Psoas muscle (tissue), 8 donors: ENCODE results near the gene EEPD1. TPM values are rescaled to one million over a fixed set of nuclear protein-coding genes. Genes with fewer than 3 reads are reported as not detected.
A peak's percentile ranks its signal among the peaks of the same experiment; 100 is the strongest.
"Not testable (repeated sequence)": the region's sequence is repeated elsewhere in the genome, so short reads cannot be mapped to it uniquely, and the experiment has no call there.

Experiments used
- ATAC-seq, 4 donors: fragments of 200-7000 bp; cut with Tn5 transposase; one replicate each; pipeline ENCODE4 v1.9.1; 2020; ENCODE audit warnings: moderate library complexity in 3 of 4, mild to moderate bottlenecking in 2 of 4
- DNase-seq, 2 donors: peaks; one replicate each; pipeline ENCODE4 v3.0.0-alpha.2; 2020
- H3K27ac ChIP-seq: fragments of 200-600 bp; one replicate; pipeline ENCODE4 v1.8.0; 2022
- H3K27me3 ChIP-seq, 3 donors: fragments of 200-600 bp in 1 of 3; one replicate each; pipeline versions ENCODE4 v1.6.1 to v1.8.0; 2013 to 2022; ENCODE audit warnings: low read length in 2 of 3, mild to moderate bottlenecking in 2 of 3, moderate library complexity in 1 of 3; ENCODE audit not compliant: insufficient read depth in 3 of 3
- H3K36me3 ChIP-seq, 2 donors: fragments of 200-600 bp in 1 of 2; one replicate each; pipeline versions ENCODE4 v1.6.1 to v1.8.0; 2013 to 2022; ENCODE audit warnings: low read depth in 1 of 2, mild to moderate bottlenecking in 1 of 2, moderate library complexity in 1 of 2; ENCODE audit not compliant: insufficient read depth in 1 of 2
- H3K4me1 ChIP-seq: fragments of 200-600 bp; one replicate; pipeline ENCODE4 v1.8.0; 2022
- H3K4me3 ChIP-seq: fragments of 200-600 bp; one replicate; pipeline ENCODE4 v1.8.0; 2022; ENCODE audit warnings: mild to moderate bottlenecking
- H3K9me3 ChIP-seq: fragments of 200-600 bp; one replicate; pipeline ENCODE4 v1.8.0; 2022
- CTCF ChIP-seq: fragments of 200-600 bp; IDR thresholded peaks from one replicate; pipeline ENCODE4 v1.8.0; 2022; ENCODE audit warnings: antibody characterized with exemption
- WGBS, 3 donors: extraction: QIAGEN DNeasy Blood & Tissue Kit; methylation state at CpG; one replicate each; pipeline versions ENCODE4 v1.1.6 to v1.1.7; 2013; 5-methylcytosine and 5-hydroxymethylcytosine counted together
- intact Hi-C, 2 donors: fragments of 100-400 bp; cut with DNase I; formaldehyde crosslinking; loops; one replicate each; pipeline versions ENCODE4 v1.11.0 to v1.14.2; 2022
- polyA plus RNA-seq, 3 donors: library from polyadenylated mRNA; stranded (reverse); fragments of 200-250 nt; gene quantifications; one replicate each; pipeline ENCODE4 v1.2.3, GENCODE V29; 2013
- total RNA-seq, 4 donors: library from RNA; stranded (reverse); fragmentation: NEBNext Ultra II Directional in 2 of 4; extraction: Animal tissue kit (Norgen Biotek cat#: 25700) in 2 of 4; gene quantifications; one replicate each; pipeline versions ENCODE4 v1.2.1 to v1.2.4, GENCODE V29; 2021 to 2023
- donor health status: healthy with polysubstance abuse.
- donor health status: DM: no; HTN: no; CAD: no; lungs with moderate emphysema.
- donor health status: Bipolar disorder and iron deficiency.
- donor health status: healthy.
- donor health status: DM: yes; HTN: yes; CAD: no.
- donor health status: DM: no; HTN: no; CAD: no.
- donor health status: DM: no; HTN: no; CAD: no.
- donor health status: DM: yes; HTN: yes; CAD: no.

Gene EEPD1
- total and polyA plus RNA-seq, 7 donors: 7.3 to 61.2 (median 45.5) TPM

DNA sequence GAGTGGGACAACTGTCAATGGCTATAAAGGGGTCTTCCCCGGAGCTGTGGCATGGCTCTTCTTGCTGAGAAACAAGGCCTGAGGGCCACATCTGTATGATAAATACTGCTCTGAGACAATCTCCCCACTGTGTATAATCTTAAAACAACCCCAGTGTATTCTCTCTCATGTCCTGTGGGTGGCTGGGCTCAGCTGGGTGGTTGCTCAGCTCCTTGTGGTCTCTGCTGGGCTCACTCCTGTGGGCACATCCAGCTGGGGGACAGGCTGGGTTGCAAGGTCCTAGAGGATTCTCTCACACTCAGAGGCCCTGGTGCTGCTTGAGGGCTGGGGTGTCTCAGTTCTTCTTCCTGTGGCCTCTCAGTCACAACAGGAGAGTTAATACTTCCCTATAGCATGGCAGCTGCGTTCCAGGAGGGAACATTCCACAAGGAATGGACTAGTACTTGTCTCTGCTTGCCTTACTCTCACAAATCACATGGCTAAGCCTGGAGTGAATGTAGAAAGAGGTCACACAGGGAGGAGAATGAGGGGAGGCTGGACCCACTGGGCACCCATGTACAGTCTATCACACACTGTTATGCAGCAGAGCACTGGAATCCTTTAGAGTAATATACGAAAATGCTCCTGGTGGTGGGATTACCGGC, 4.5 kb upstream of the EEPD1 start:
- intact Hi-C loops: loop anchor here in 1 of 2 donors (2.0 kb wide), 1 partner anchor 18 kb away; no protein-coding TSS in a partner anchor
- Histone ChIP-seq H3K27ac (no peak overlapping the region), H3K4me1 (no peaks in the 10 kb centered on the region), H3K27me3 (no peaks in the 10 kb centered on the region), H3K9me3 (no peaks in the 10 kb centered on the region), H3K36me3 (no peaks in the 10 kb centered on the region), H3K4me3 (no peak overlapping the region)
- ATAC-seq (no peak), DNase-seq (no peak)
- TF ChIP-seq CTCF: no peak
- WGBS, 3 donors: 73 to 93% (median 93%) methylated on average over 4 of the region's 4 CpGs

DNA sequence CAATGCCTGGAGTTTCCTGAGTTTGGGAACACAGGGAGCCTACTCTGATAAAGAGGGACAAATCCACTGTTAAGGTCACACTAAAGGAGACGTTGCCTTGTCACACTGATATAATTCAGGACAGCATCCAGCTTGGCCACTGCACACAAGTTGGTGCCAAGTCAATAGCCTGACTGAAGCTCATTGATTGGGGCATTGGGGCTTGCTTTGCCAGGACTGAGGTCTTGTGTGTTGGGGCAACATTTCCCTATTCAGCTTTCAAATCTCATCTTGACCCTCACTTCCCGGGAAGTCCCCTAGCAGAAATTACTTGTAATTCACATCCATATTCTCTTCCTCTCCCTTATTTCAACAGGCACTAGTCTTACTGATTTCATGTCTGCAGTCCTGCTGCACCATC, 3.8 kb upstream of the EEPD1 start:
- H3K36me3 ChIP-seq, H3K9me3 ChIP-seq, H3K27ac ChIP-seq, H3K4me1 ChIP-seq, DNase-seq, H3K27me3 ChIP-seq, H3K4me3 ChIP-seq, ATAC-seq: not testable (repeated sequence)
- intact Hi-C loops: loop anchor here in 1 of 2 donors (2.0 kb wide), 1 partner anchor 18 kb away; no protein-coding TSS in a partner anchor
- 60 to 75% methylated on average over 1 of the region's 2 CpGs; no CpG with 5 or more reads in 1 of the 3 donors for WGBS, 3 donors

- Histone ChIP-seq H3K4me3 (no peak overlapping the region), H3K27me3 (no peaks in the 10 kb centered on the region), H3K4me1 (peaks cover 11% of the 10 kb centered on the region), H3K36me3 (no peaks in the 10 kb centered on the region), H3K27ac (no peak overlapping the region), H3K9me3 (no peaks in the 10 kb centered on the region)
- intact Hi-C loops: loop anchor here in 1 of 2 donors (2.0 kb wide), 1 partner anchor 19 kb away; no protein-coding TSS in a partner anchor
- TF ChIP-seq CTCF: no peak
- WGBS, 3 donors: 74 to 93% (median 84%) methylated on average over 8 of the region's 8 CpGs
- ATAC-seq (no peak), DNase-seq (no peak)
Observed at GRCh38 chr7:36149694-36150452, 3.2 kb upstream of the EEPD1 start.

DNA sequence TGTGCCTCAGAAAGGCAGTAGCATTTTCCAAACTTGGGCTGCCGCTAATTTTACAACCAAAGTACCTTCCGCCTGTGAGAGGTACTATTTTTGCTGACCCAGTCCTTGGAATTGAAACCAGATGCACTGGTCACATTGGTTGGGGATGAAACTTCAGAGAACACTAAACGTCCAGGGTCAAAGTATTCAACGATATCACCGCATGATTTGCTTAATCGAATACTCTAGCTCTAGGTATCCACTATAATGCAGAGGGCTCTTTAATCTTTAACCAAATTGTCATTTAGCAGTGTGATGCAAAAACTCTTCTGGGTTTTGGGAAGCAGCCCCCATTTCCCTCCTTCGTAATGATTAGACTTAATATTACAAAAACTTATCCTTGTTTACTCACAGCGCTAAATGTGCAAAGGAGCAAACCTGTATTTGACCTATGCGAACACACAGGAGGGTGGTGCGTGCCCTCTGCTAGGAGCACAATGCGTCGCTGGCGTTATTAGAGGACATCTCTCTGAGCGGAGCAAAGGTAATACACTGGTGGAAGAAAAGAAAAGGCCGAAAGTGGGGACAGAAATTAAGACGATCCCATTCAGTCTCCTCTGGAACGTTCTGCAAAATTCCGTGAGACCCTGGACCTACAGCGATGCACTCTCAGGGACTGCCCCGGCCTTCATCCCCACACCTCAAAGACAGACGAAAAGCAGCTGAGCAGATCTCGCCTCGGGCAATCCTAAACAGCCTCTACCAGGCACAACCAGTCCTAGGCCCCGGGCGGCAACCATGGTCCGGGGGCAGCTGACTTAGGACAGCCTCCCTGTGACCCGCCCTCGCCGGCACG, 916 bp upstream of the EEPD1 start:
- DNase-seq (no peak), ATAC-seq (no peak)
- 16 to 33% (median 32%) methylated on average over 30 of the region's 30 CpGs for WGBS, 3 donors
- Histone ChIP-seq H3K27me3 (no peaks in the 10 kb centered on the region), H3K4me3 (peak overlapping the region; percentile 93), H3K36me3 (no peaks in the 10 kb centered on the region), H3K27ac (peak overlapping the region; percentile 95), H3K9me3 (no peaks in the 10 kb centered on the region), H3K4me1 (peaks cover 34% of the 10 kb centered on the region)
- no peak for TF ChIP-seq CTCF
- intact Hi-C loops: no loop called here
